Right lobe of liver (tissue), 4 donors: ENCODE data around the gene SLC6A19.

ENCODE experiments used
- CTCF ChIP-seq, 4 donors: fragments of 200-600 bp in 3 of 4; fragments of 450-650 bp in 1 of 4; IDR thresholded peaks; one replicate each; pipeline versions ENCODE4 v1.5.1 to v1.8.0; 2016 to 2022; ENCODE audit warnings: antibody characterized with exemption in 4 of 4, mild to moderate bottlenecking in 2 of 4
- POLR2A ChIP-seq: fragments of 450-650 bp; IDR thresholded peaks from one replicate; pipeline ENCODE4 v1.6.1; 2017; ENCODE audit warnings: antibody characterized with exemption, mild to moderate bottlenecking
- donor health status: DM: no; HTN: no; CAD: no.
- donor health status: DM: no; HTN: no; CAD: no.
- donor health status: DM: no; HTN: yes; CAD: no.

DNA sequence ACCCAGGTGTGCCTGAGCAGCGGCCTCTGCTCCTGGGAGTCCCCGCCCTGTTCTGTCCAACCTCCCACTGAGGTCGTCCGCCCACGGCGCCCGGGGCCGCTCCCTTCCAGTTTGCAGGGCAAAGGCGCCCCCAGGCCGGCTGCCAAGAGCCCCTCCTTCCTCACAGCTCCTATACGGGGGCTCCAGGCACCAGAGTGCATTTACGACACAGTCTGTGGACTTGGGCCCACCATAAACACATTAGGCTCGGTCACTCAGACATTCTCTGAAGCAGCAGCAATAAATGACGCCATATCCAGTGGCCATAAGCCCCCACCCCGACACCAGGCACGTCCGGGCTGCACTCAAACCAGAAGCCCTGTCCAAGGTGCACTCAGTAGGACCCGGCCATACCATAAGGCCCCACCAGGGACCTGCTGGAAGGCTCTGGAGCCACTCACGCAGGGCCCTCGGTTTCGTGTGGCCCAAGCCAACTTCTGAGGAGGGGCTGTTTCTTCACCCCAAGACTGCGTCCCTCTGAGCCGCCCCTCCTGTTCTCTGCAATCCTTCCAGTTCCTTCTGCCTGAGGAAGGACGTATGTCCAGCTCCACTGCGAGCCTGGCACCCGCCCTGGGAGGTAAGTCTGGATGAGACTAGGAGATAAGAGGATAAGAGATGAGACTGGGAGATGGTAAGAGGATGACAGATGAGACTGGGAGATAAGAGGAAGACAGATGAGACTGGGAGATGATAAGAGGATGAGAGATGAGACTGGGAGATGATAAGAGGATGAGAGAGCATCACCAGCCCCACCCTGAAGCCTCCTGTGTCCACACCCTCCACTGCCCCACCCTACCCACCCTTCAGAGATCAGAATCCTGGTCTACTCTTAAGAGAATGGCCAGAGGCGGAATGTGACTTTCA is 50.5 kb downstream of the SLC6A19 start:
- TF ChIP-seq CTCF (IDR thresholded peaks at IDR 0.05) (no peak), POLR2A (no peak)
